Neural cell (in vitro differentiated cells): ENCODE measurements around the gene KSR2. TPM values are rescaled to one million over a fixed set of nuclear protein-coding genes. Genes with fewer than 3 reads are reported as not detected.

ENCODE experiments used
- H2AFZ ChIP-seq: fragments of 200-600, 300-800 bp; sonication (generic), shearing (Covaris generic); 2 replicates; pipeline ENCODE4 v1.6.0; 2014; ENCODE audit warnings: low read depth, mild to moderate bottlenecking, antibody characterized with exemption, low read length, moderate library complexity
- H3F3A ChIP-seq: fragments of 200-600 bp; shearing (Covaris generic); 2 replicates; pipeline ENCODE4 v1.6.1; 2016; ENCODE audit warnings: mild to moderate bottlenecking, moderate library complexity, mixed read lengths, antibody characterized with exemption, low read length; ENCODE audit not compliant: insufficient read depth, poor library complexity, severe bottlenecking
- H3K27ac ChIP-seq: fragments of 200-600, 300-800 bp; sonication (generic), shearing (Covaris generic); 2 replicates; pipeline ENCODE4 v1.5.1; 2014; ENCODE audit warnings: mild to moderate bottlenecking, low read length, moderate library complexity
- H3K27me3 ChIP-seq: fragments of 300-800, 200-600 bp; sonication (generic), shearing (Covaris generic); 2 replicates; pipeline ENCODE4 v1.6.0; 2014; ENCODE audit warnings: mild to moderate bottlenecking, low read depth, low read length, moderate library complexity; ENCODE audit not compliant: insufficient read depth
- H3K36me3 ChIP-seq: fragments of 300-800, 200-600 bp; sonication (generic), shearing (Covaris generic); 2 replicates; pipeline ENCODE4 v1.5.1; 2014; ENCODE audit warnings: mild to moderate bottlenecking, antibody characterized with exemption, low read length, moderate library complexity; ENCODE audit not compliant: insufficient read depth
- H3K4me2 ChIP-seq: fragments of 300-800, 200-600 bp; sonication (generic), shearing (Covaris generic); 2 replicates; pipeline ENCODE4 v1.6.0; 2014; ENCODE audit warnings: mild to moderate bottlenecking, low read length
- H3K4me3 ChIP-seq: fragments of 300-800, 200-600 bp; sonication (generic), shearing (Covaris generic); 2 replicates; pipeline ENCODE4 v1.5.1; 2014; ENCODE audit warnings: mild to moderate bottlenecking, low read length, moderate library complexity
- H3K79me2 ChIP-seq: fragments of 200-600 bp; shearing (Covaris generic); replicated peaks from 2 replicates; pipeline ENCODE4 v1.6.0; 2014; ENCODE audit warnings: mild to moderate bottlenecking, low read length, moderate library complexity; ENCODE audit not compliant: insufficient read depth
- H3K9ac ChIP-seq: fragments of 300-800, 200-600 bp; sonication (generic), shearing (Covaris generic); 2 replicates; pipeline ENCODE4 v1.6.1; 2016; ENCODE audit warnings: mild to moderate bottlenecking, low read length, mixed read lengths
- H3K9me2 ChIP-seq: fragments of 200-600 bp; shearing (Covaris generic); 2 replicates; pipeline ENCODE4 v1.6.1; 2016; ENCODE audit warnings: mild to moderate bottlenecking, low read length, mixed read lengths; ENCODE audit not compliant: insufficient read depth
- H3K9me3 ChIP-seq: fragments of 200-600, 300-800 bp; sonication (generic), shearing (Covaris generic); 2 replicates; pipeline ENCODE4 v1.6.1; 2016; ENCODE audit warnings: mild to moderate bottlenecking, mixed run types, low read length, moderate library complexity, mixed read lengths
- H4K20me1 ChIP-seq: fragments of 200-600 bp; shearing (Covaris generic); 2 replicates; pipeline ENCODE4 v1.6.1; 2016; ENCODE audit warnings: mild to moderate bottlenecking, mixed run types; ENCODE audit not compliant: insufficient read depth
- EP300 ChIP-seq: fragments of 450-650 bp; conservative IDR thresholded peaks from 2 replicates; pipeline ENCODE4 v1.6.1; 2014; ENCODE audit warnings: antibody characterized with exemption, mild to moderate bottlenecking, moderate library complexity; ENCODE audit not compliant: poor library complexity, severe bottlenecking
- EZH2 ChIP-seq: fragments of 200-600, 300-800 bp; shearing (Covaris generic), sonication (generic); IDR thresholded peaks from 2 replicates; pipeline ENCODE4 v1.6.1; 2014; ENCODE audit warnings: antibody characterized with exemption, low read length, borderline replicate concordance, mild to moderate bottlenecking; ENCODE audit not compliant: insufficient read depth, poor library complexity, severe bottlenecking
- MXI1 ChIP-seq: fragments of 450-650 bp; conservative IDR thresholded peaks from 2 replicates; pipeline ENCODE4 v1.6.1; 2014; ENCODE audit warnings: antibody characterized with exemption, mild to moderate bottlenecking; ENCODE audit not compliant: poor library complexity, severe bottlenecking
- POLR2AphosphoS5 ChIP-seq: IDR thresholded peaks from 2 replicates; pipeline ENCODE4 v1.6.1; 2012
- RAD21 ChIP-seq: fragments of 450-650 bp; conservative IDR thresholded peaks from 2 replicates; pipeline ENCODE4 v1.6.1; 2014; ENCODE audit warnings: antibody characterized with exemption, mild to moderate bottlenecking, moderate library complexity
- SMC3 ChIP-seq: fragments of 450-650 bp; conservative IDR thresholded peaks from 2 replicates; pipeline ENCODE4 v1.6.1; 2014; ENCODE audit warnings: antibody characterized with exemption, mild to moderate bottlenecking, moderate library complexity; ENCODE audit not compliant: poor library complexity
- TAF1 ChIP-seq: IDR thresholded peaks from 2 replicates; pipeline ENCODE4 v1.6.1; 2012; ENCODE audit warnings: low read depth
- polyA plus RNA-seq: library from polyadenylated mRNA; depleted of rRNA; stranded (reverse); fragments of >200 nt; gene quantifications from 2 replicates; pipeline ENCODE4 v1.2.3, GENCODE V29; 2014
- TF ChIP-seq, protein P1 (sequence below): IDR thresholded peaks from 2 replicates; pipeline ENCODE4 v1.6.1; 2012; ENCODE audit warnings: borderline replicate concordance
- TF ChIP-seq, protein P2 (sequence below): fragments of 450-650 bp; IDR thresholded peaks from 2 replicates; pipeline ENCODE4 v1.5.1; 2014; ENCODE audit warnings: antibody characterized with exemption, mild to moderate bottlenecking, moderate library complexity; ENCODE audit not compliant: poor library complexity, severe bottlenecking

Gene KSR2
- polyA plus RNA-seq, 1 donor from 2014 or later = 3.0 TPM

DNA sequence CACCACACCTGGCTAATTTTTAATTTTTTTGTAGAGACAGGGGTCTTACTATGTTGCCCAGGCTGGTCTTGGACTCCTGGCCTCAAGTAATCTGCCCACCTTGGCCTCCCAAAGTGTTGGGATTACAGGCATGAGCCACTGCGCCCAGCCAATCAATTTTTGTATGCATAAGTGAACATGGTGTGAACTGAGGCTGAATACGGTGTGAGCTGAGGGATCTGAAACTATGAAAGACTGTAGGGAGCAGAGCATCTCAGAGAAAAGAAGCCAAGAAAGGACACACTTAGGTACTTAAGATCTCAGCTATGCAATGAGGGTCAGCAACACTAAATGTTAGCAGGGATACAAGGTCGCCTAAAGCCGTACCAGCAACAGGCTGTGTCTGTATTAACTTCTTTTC lies 54.1 kb downstream of the KSR2 start:
- H3K4me3 ChIP-seq = no peak overlapping the region
- no peaks in the 10 kb centered on the region for H3K9me3 ChIP-seq
- no peaks in the 10 kb centered on the region for H3K79me2 ChIP-seq
- no peaks in the 10 kb centered on the region for H3K36me3 ChIP-seq
- no peak overlapping the region for H3K27ac ChIP-seq
- H3K4me2 ChIP-seq = no peak overlapping the region
- TF ChIP-seq, protein P1, sequence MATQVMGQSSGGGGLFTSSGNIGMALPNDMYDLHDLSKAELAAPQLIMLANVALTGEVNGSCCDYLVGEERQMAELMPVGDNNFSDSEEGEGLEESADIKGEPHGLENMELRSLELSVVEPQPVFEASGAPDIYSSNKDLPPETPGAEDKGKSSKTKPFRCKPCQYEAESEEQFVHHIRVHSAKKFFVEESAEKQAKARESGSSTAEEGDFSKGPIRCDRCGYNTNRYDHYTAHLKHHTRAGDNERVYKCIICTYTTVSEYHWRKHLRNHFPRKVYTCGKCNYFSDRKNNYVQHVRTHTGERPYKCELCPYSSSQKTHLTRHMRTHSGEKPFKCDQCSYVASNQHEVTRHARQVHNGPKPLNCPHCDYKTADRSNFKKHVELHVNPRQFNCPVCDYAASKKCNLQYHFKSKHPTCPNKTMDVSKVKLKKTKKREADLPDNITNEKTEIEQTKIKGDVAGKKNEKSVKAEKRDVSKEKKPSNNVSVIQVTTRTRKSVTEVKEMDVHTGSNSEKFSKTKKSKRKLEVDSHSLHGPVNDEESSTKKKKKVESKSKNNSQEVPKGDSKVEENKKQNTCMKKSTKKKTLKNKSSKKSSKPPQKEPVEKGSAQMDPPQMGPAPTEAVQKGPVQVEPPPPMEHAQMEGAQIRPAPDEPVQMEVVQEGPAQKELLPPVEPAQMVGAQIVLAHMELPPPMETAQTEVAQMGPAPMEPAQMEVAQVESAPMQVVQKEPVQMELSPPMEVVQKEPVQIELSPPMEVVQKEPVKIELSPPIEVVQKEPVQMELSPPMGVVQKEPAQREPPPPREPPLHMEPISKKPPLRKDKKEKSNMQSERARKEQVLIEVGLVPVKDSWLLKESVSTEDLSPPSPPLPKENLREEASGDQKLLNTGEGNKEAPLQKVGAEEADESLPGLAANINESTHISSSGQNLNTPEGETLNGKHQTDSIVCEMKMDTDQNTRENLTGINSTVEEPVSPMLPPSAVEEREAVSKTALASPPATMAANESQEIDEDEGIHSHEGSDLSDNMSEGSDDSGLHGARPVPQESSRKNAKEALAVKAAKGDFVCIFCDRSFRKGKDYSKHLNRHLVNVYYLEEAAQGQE = no peak
- TF ChIP-seq, protein P2, sequence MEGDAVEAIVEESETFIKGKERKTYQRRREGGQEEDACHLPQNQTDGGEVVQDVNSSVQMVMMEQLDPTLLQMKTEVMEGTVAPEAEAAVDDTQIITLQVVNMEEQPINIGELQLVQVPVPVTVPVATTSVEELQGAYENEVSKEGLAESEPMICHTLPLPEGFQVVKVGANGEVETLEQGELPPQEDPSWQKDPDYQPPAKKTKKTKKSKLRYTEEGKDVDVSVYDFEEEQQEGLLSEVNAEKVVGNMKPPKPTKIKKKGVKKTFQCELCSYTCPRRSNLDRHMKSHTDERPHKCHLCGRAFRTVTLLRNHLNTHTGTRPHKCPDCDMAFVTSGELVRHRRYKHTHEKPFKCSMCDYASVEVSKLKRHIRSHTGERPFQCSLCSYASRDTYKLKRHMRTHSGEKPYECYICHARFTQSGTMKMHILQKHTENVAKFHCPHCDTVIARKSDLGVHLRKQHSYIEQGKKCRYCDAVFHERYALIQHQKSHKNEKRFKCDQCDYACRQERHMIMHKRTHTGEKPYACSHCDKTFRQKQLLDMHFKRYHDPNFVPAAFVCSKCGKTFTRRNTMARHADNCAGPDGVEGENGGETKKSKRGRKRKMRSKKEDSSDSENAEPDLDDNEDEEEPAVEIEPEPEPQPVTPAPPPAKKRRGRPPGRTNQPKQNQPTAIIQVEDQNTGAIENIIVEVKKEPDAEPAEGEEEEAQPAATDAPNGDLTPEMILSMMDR = no peak
- no peak for TF ChIP-seq POLR2AphosphoS5
- no peak for TF ChIP-seq EP300
- TF ChIP-seq RAD21 = no peak
- no peak for TF ChIP-seq SMC3
- no peak for TF ChIP-seq MXI1
- TF ChIP-seq TAF1 = no peak
- TF ChIP-seq EZH2 = no peak
- no peaks in the 10 kb centered on the region for H3K9me2 ChIP-seq
- no peak overlapping the region for H2AFZ ChIP-seq
- no peaks in the 10 kb centered on the region for H4K20me1 ChIP-seq
- H3K9ac ChIP-seq = no peak overlapping the region
- no peaks in the 10 kb centered on the region for H3F3A ChIP-seq
- H3K27me3 ChIP-seq = no peaks in the 10 kb centered on the region

GRCh38 chr12:117912756-117913155 lies 56.0 kb downstream of the KSR2 start:
- Histone ChIP-seq H3K27me3 (no peaks in the 10 kb centered on the region), H3K4me3 (no peak overlapping the region), H2AFZ (no peak overlapping the region), H3F3A (no peaks in the 10 kb centered on the region), H4K20me1 (no peaks in the 10 kb centered on the region), H3K79me2 (no peaks in the 10 kb centered on the region), H3K27ac (no peak overlapping the region), H3K36me3 (no peaks in the 10 kb centered on the region), H3K9me3 (no peaks in the 10 kb centered on the region), H3K9ac (no peak overlapping the region), H3K4me2 (no peak overlapping the region), H3K9me2 (no peaks in the 10 kb centered on the region)
- no peak for TF ChIP-seq SMC3
- no peak for TF ChIP-seq POLR2AphosphoS5
- no peak for TF ChIP-seq EP300
- no peak for TF ChIP-seq MXI1
- no peak for TF ChIP-seq RAD21
- no peak for TF ChIP-seq TAF1
